ENCODE results near the gene UBC. TPM values are rescaled to one million over a fixed set of nuclear protein-coding genes. Genes with fewer than 3 reads are reported as not detected.
A peak's percentile ranks its signal among the peaks of the same experiment; 100 is the strongest.

The UBC gene
- total RNA-seq, 5 donors from 2014 or later (not counting 1 experiment from before 2014, with no cell fraction given): 786 to 1,410 (median 885) TPM

DNA sequence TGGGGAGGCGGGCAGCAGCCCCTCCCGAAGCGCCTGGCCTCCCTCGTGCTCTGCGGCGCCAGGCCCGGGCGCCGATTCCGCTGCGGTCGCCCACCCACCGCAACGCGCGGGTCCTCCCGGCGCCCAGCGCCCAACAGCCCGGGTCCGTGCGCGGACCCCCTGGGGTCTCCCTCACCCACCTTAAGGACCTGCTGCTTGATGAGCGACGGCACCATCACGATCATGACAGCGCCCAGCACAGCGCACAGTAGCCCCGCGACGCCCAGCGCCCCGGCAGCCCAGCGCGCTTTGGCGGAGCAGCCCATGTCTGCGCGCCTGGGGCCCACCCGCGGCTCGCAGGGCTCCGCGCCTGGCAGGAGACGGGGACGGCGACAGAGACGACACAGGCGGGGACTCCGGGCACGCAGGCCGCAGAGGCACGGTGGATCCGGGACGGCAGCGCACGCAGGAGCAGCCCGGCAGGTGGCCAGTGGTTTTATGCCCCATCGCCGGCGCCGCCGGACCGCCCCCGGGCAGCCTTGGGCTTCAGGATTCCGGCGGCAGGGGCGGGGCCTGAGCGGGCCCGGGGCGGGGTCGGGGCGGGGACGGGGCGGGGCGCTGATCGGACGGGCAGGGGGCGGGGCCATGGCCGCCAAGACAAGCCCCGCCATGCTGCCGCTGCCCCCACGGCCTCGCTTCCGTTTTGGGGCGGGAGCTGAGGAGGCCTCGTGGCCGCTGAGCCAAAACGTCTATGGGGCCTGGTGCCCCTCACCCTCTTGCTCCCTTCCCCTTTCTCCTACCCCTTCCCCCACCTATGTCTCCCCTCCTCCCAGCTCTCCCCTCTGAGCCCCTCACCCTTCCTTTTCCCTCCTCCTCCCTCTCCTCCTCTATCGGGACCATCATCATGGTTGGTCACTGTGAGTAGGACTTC is 50.8 kb downstream of the UBC start, which contains the start of gene SCARB1:
Gene SCARB1 (minus strand): TSS at position 449 of the 910 bp plus-strand sequence. CDS start 144 bp downstream, at position 305.
- Histone ChIP-seq H3K36me3 (ENCODE audit: control insufficient read depth in 2 of 2, extremely low read depth in 1 of 2, insufficient read depth in 1 of 2, low read length in 1 of 2) (no peaks in the 10 kb centered on the region), H3K27ac (ENCODE audit: low read length) (peak within 1 kb of the TSS; percentile 23), H3K4me1 (ENCODE audit: control insufficient read depth in 1 of 2, extremely low read depth in 1 of 2, insufficient read depth in 2 of 2, low read length in 2 of 2) (peaks cover 2 to 16% of the 10 kb centered on the region in 2 experiments), H3K9me3 (no peaks in the 10 kb centered on the region), H3K4me3 (ENCODE audit: control insufficient read depth in 1 of 2, extremely low read depth in 1 of 2, low read length in 1 of 2) (peak within 1 kb of the TSS; percentile 45 to 65), H3K27me3 (replicated peaks in 1 of 2; ENCODE audit: control insufficient read depth in 2 of 2, extremely low read depth in 1 of 2, insufficient read depth in 2 of 2, low read length in 1 of 2) (peaks cover 0 to 9% of the 10 kb centered on the region in 2 experiments)
- Mint-ChIP-seq H3K36me3 (no peaks in the 10 kb centered on the region), H3K4me1 (peaks cover 18 to 24% (median 22%) of the 10 kb centered on the region in 3 donors), H3K9me3 (no peaks in the 10 kb centered on the region), H3K4me3 (peak within 1 kb of the TSS; percentile 72 to 82 (median 79)), H3K27me3 (peaks cover 0 to 4% of the 10 kb centered on the region in 2 donors), H3K27ac (peak within 1 kb of the TSS; percentile 77 to 80)
- POLR2A ChIA-PET: no interaction called here
- under 1% methylated on average over 87 of the region's 89 CpGs for WGBS (ENCODE audit: insufficient coverage)
- CTCF ChIA-PET: no interaction called here
- DNase-seq (peak; percentile 30 to 82 (median 64)), ATAC-seq (replicated peaks in 1 of 4) (peak; percentile 89 to 94 (median 92))

DNA sequence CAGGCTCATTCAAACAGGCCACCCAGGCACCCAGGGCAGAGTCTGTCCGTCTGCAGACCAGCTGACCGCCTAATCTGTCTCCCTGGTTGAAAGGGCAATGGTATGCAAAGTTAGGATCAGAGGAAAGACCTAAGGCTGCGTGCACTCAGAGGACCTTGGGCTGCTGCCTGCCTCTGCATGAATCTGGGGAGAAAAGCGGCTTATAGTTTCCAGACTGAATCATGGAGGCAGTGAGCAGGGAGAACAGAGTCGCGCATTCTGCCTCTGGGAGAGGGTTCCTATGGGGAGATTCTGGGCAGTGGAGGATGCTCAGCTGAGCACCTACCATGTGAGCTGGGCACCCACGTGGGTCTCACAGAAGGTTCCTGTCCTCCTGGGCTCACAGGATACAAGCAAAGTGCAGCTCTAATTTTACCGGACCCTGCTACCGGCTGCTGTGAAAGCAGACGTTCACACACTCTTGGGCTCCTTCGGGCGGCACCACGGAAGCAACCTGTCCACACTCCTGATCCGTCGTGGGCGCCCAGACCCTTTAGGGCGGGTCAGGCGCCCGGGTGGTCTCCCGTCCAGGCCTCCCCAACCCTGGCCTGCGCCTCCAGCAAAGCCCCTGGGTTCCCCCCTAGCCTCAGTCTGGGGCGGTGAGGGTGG is 51.6 kb downstream of the UBC start:
- CTCF ChIA-PET: no interaction called here
- H3K27ac Mint-ChIP-seq: no peak overlapping the region
- Histone ChIP-seq H3K4me3 (ENCODE audit: control insufficient read depth in 1 of 2, extremely low read depth in 1 of 2, low read length in 1 of 2) (peak overlapping the region; percentile 45 to 65), H3K4me1 (ENCODE audit: control insufficient read depth in 1 of 2, extremely low read depth in 1 of 2, insufficient read depth in 2 of 2, low read length in 2 of 2) (peaks cover 2 to 16% of the 10 kb centered on the region in 2 experiments), H3K36me3 (ENCODE audit: control insufficient read depth in 2 of 2, extremely low read depth in 1 of 2, insufficient read depth in 1 of 2, low read length in 1 of 2) (no peaks in the 10 kb centered on the region), H3K27ac (ENCODE audit: low read length) (no peak overlapping the region), H3K27me3 (replicated peaks in 1 of 2; ENCODE audit: control insufficient read depth in 2 of 2, extremely low read depth in 1 of 2, insufficient read depth in 2 of 2, low read length in 1 of 2) (peaks cover 0 to 9% of the 10 kb centered on the region in 2 experiments), H3K9me3 (no peaks in the 10 kb centered on the region)
- H3K4me1 Mint-ChIP-seq: peaks cover 17 to 21% (median 18%) of the 10 kb centered on the region in 3 donors
- ATAC-seq (replicated peaks in 1 of 4) (peak in 3 of 4 experiments; percentile 3 to 19 (median 15)), DNase-seq (peak in 5 of 35 experiments; percentile 2 to 28 (median 10))
- H3K36me3 Mint-ChIP-seq: no peaks in the 10 kb centered on the region
- 17% methylated on average over 19 of the region's 22 CpGs for WGBS (ENCODE audit: insufficient coverage)
- no peaks in the 10 kb centered on the region for H3K27me3 Mint-ChIP-seq
- no peaks in the 10 kb centered on the region for H3K9me3 Mint-ChIP-seq
- POLR2A ChIA-PET: no interaction called here
- peak overlapping the region; percentile 72 to 82 (median 79) for H3K4me3 Mint-ChIP-seq

DNA sequence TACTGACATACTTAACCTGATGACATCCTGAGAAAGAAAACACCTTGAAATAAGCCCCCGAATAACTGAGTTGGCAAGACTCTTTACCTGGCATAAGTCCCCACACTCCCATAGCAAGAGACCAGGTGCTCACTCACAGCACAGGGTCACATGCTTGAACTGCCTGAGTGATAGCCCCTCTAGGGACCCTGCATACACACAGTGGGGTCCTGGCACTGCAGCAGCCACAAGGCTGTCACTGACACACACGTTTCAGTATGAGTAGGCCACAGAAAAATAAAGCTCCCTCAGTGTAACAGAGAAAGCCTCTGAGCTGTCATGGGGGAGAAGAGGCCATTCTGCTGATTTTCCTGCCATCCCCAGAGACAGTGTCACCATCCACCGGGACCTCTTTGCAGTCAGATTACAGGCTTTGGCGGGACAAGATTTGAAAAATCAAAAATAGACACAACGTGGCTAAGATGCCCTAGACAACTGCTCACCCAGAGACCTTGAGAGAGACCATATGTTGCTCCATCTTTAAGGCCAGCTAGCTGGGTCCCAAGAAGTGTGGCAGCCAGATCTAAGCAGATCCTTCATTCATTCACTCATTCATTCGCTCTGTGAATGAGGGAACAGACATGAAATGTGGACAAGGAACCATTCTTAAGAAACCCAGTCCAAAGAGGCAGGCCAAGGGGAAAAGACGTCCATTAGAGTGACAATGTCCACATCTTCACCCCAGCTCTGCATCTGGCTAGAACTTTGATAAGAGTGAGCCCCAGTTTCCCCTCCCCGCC is 52.4 kb downstream of the UBC start:
- ChIA-PET POLR2A (no interaction called here), CTCF (no interaction called here)
- peaks cover 17 to 21% (median 18%) of the 10 kb centered on the region in 3 donors for H3K4me1 Mint-ChIP-seq
- H3K4me3 Mint-ChIP-seq: peak overlapping the region; percentile 72 to 82 (median 79)
- DNase-seq: no peak
- peaks cover 0 to 9% of the 10 kb centered on the region in 2 experiments for H3K27me3 ChIP-seq (replicated peaks in 1 of 2; ENCODE audit: control insufficient read depth in 2 of 2, extremely low read depth in 1 of 2, insufficient read depth in 2 of 2, low read length in 1 of 2)
- no peaks in the 10 kb centered on the region for H3K36me3 ChIP-seq (ENCODE audit: control insufficient read depth in 2 of 2, extremely low read depth in 1 of 2, insufficient read depth in 1 of 2, low read length in 1 of 2)
- H3K9me3 ChIP-seq: no peaks in the 10 kb centered on the region
- H3K4me1 ChIP-seq (ENCODE audit: control insufficient read depth in 1 of 2, extremely low read depth in 1 of 2, insufficient read depth in 2 of 2, low read length in 2 of 2): peaks cover 2 to 16% of the 10 kb centered on the region in 2 experiments
- H3K27ac ChIP-seq (ENCODE audit: low read length): no peak overlapping the region
- H3K4me3 ChIP-seq (ENCODE audit: control insufficient read depth in 1 of 2, extremely low read depth in 1 of 2, low read length in 1 of 2): no peak overlapping the region
- no peak overlapping the region for H3K27ac Mint-ChIP-seq
- H3K9me3 Mint-ChIP-seq: no peaks in the 10 kb centered on the region
- ATAC-seq (replicated peaks in 1 of 4): no peak
- 71% methylated on average over 4 of the region's 8 CpGs for WGBS (ENCODE audit: insufficient coverage)
- no peaks in the 10 kb centered on the region for H3K36me3 Mint-ChIP-seq
- H3K27me3 Mint-ChIP-seq: no peaks in the 10 kb centered on the region

Other genes with a start within 250 kb of the UBC start
- 1 to 10 TPM; 3.1 to 5.6 (median 4.5) TPM for gene SCARB1, start 50.8 kb downstream of the UBC start, total RNA-seq
- gene DHX37, start 74.5 kb upstream of the UBC start, total RNA-seq: 10 to 100 TPM; 30.1 to 37.3 (median 36.1) TPM
- 1 to 10 TPM; 4.8 to 8.1 (median 7.0) TPM for gene BRI3BP, start 79.0 kb upstream of the UBC start, total RNA-seq
- gene AACS, start 150.8 kb upstream of the UBC start, total RNA-seq: 10 to 100 TPM; 11.5 to 16.4 (median 14.3) TPM

All from T-cell (primary cell).